Parathyroid adenoma (tissue), 2 donors: ENCODE data around the gene RHOF.

ENCODE experiments used
- H2AFZ ChIP-seq: fragments of 300-600 bp; sonication (generic); one replicate; pipeline ENCODE4 v1.7.0; 2017; ENCODE audit warnings: antibody characterized with exemption, mild to moderate bottlenecking
- H3K27ac ChIP-seq: fragments of 300-600 bp; sonication (generic); one replicate; pipeline ENCODE4 v1.7.0; 2017
- H3K27me3 ChIP-seq: fragments of 300-600 bp; sonication (generic); one replicate; pipeline ENCODE4 v1.7.0; 2017; ENCODE audit warnings: low read length; ENCODE audit not compliant: control insufficient read depth, insufficient read depth
- H3K36me3 ChIP-seq: fragments of 300-600 bp; sonication (generic); one replicate; pipeline ENCODE4 v1.7.0; 2017; ENCODE audit warnings: low read length; ENCODE audit not compliant: control insufficient read depth, insufficient read depth
- H3K4me1 ChIP-seq: fragments of 300-600 bp; sonication (generic); one replicate; pipeline ENCODE4 v1.7.0; 2017; ENCODE audit warnings: control low read depth
- H3K4me2 ChIP-seq: fragments of 300-600 bp; sonication (generic); one replicate; pipeline ENCODE4 v1.7.0; 2017; ENCODE audit warnings: low read length
- H3K4me3 ChIP-seq: fragments of 300-600 bp; sonication (generic); one replicate; pipeline ENCODE4 v1.7.0; 2017; ENCODE audit warnings: low read depth, low read length
- H3K79me2 ChIP-seq: fragments of 300-600 bp; sonication (generic); one replicate; pipeline ENCODE4 v1.7.0; 2017; ENCODE audit warnings: control low read depth
- H3K9ac ChIP-seq: fragments of 300-600 bp; sonication (generic); one replicate; pipeline ENCODE4 v1.7.0; 2017; ENCODE audit warnings: mild to moderate bottlenecking
- H3K9me3 ChIP-seq: fragments of 300-600 bp; sonication (generic); one replicate; pipeline ENCODE4 v1.7.0; 2017; ENCODE audit warnings: low read length; ENCODE audit not compliant: control insufficient read depth
- CTCF ChIP-seq: fragments of 300-600 bp; sonication (generic); IDR thresholded peaks from one replicate; pipeline ENCODE4 v1.7.0; 2017; ENCODE audit warnings: antibody characterized with exemption, mild to moderate bottlenecking
- donor health status: primary hyperparathyroidism.

The RHOF gene

GRCh38 chr12:121786440-121786825, 7.1 kb downstream of the RHOF start:
- H3K36me3 ChIP-seq: no peaks in the 10 kb centered on the region
- H3K27ac ChIP-seq: no peak overlapping the region
- no peak overlapping the region for H2AFZ ChIP-seq
- H3K79me2 ChIP-seq: no peaks in the 10 kb centered on the region
- no peak overlapping the region for H3K4me3 ChIP-seq
- H3K4me1 ChIP-seq: no peaks in the 10 kb centered on the region
- no peak for TF ChIP-seq CTCF
- no peak overlapping the region for H3K9ac ChIP-seq
- no peaks in the 10 kb centered on the region for H3K27me3 ChIP-seq
- H3K9me3 ChIP-seq: no peaks in the 10 kb centered on the region
- H3K4me2 ChIP-seq: no peak overlapping the region

- Histone ChIP-seq H3K4me3 (no peak overlapping the region), H3K36me3 (no peaks in the 10 kb centered on the region), H3K4me2 (no peak overlapping the region), H3K9me3 (no peaks in the 10 kb centered on the region), H3K27me3 (no peaks in the 10 kb centered on the region), H3K9ac (no peak overlapping the region), H3K4me1 (no peaks in the 10 kb centered on the region), H3K27ac (no peak overlapping the region), H3K79me2 (no peaks in the 10 kb centered on the region), H2AFZ (no peak overlapping the region)
- no peak for TF ChIP-seq CTCF
These were observed 9.0 kb downstream of the RHOF start for GRCh38 chr12:121784460-121784859.

GRCh38 chr12:121783766-121784165, 9.7 kb downstream of the RHOF start:
- no peak for TF ChIP-seq CTCF
- no peaks in the 10 kb centered on the region for H3K4me1 ChIP-seq
- no peak overlapping the region for H3K27ac ChIP-seq
- no peaks in the 10 kb centered on the region for H3K27me3 ChIP-seq
- no peaks in the 10 kb centered on the region for H3K36me3 ChIP-seq
- no peaks in the 10 kb centered on the region for H3K9me3 ChIP-seq
- no peak overlapping the region for H2AFZ ChIP-seq
- no peak overlapping the region for H3K4me2 ChIP-seq
- no peak overlapping the region for H3K4me3 ChIP-seq
- no peak overlapping the region for H3K9ac ChIP-seq
- no peaks in the 10 kb centered on the region for H3K79me2 ChIP-seq

GRCh38 chr12:121781998-121782979, 11.2 kb downstream of the RHOF start:
- Histone ChIP-seq H3K27ac (no peak overlapping the region), H3K36me3 (no peaks in the 10 kb centered on the region), H3K4me2 (no peak overlapping the region), H3K27me3 (no peaks in the 10 kb centered on the region), H3K4me1 (no peaks in the 10 kb centered on the region), H3K9me3 (no peaks in the 10 kb centered on the region), H2AFZ (no peak overlapping the region), H3K4me3 (no peak overlapping the region), H3K79me2 (no peaks in the 10 kb centered on the region), H3K9ac (no peak overlapping the region)
- no peak for TF ChIP-seq CTCF
